ENCODE data around the gene LRPPRC. TPM values are rescaled to one million over a fixed set of nuclear protein-coding genes. Genes with fewer than 3 reads are reported as not detected.

The LRPPRC gene
- total RNA-seq, 1 donor from 2014 or later, result 52.1 TPM

DNA sequence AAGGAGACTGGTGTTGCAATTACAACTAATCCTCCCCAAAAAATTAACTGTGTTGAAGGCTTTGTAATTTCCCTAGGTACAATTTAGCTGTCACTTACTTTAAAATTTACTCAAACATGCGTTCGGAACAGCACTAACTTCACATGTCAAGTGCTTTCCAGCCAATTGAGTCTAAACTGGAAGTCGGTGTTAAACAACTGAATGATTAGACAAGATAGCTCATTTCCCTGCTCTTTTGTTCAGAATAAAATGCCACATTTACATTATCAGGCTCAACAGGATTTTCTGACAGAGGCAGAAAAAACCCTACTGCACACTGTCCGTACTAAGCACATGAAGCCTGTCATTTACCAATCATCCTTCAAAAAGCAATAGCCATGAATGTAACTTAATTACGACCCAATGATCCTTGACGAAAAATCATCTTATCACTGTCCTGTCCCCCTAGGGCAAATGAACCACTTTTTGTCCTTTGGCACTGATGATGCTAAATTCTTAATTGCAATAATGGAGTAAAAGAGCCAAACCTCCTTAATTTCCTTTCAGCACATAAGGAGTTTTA lies 56.0 kb downstream of the LRPPRC start:
- no peak overlapping the region for H3K27ac Mint-ChIP-seq (ENCODE audit: unreplicated experiment)
- DNase-seq (ENCODE audit: low spot score), result no peak
- H3K4me3 Mint-ChIP-seq (ENCODE audit: unreplicated experiment), result no peak overlapping the region
- no peaks in the 10 kb centered on the region for H3K27me3 Mint-ChIP-seq (ENCODE audit: low read depth)
- peaks cover 6% of the 10 kb centered on the region for H3K36me3 Mint-ChIP-seq (ENCODE audit: low read depth)
- TF ChIP-seq, protein P1, sequence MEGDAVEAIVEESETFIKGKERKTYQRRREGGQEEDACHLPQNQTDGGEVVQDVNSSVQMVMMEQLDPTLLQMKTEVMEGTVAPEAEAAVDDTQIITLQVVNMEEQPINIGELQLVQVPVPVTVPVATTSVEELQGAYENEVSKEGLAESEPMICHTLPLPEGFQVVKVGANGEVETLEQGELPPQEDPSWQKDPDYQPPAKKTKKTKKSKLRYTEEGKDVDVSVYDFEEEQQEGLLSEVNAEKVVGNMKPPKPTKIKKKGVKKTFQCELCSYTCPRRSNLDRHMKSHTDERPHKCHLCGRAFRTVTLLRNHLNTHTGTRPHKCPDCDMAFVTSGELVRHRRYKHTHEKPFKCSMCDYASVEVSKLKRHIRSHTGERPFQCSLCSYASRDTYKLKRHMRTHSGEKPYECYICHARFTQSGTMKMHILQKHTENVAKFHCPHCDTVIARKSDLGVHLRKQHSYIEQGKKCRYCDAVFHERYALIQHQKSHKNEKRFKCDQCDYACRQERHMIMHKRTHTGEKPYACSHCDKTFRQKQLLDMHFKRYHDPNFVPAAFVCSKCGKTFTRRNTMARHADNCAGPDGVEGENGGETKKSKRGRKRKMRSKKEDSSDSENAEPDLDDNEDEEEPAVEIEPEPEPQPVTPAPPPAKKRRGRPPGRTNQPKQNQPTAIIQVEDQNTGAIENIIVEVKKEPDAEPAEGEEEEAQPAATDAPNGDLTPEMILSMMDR (IDR thresholded peaks at IDR 0.05), result no peak
- no peaks in the 10 kb centered on the region for H3K4me1 Mint-ChIP-seq (ENCODE audit: low read depth)
- no peaks in the 10 kb centered on the region for H3K9me3 Mint-ChIP-seq (ENCODE audit: low read depth)

DNA sequence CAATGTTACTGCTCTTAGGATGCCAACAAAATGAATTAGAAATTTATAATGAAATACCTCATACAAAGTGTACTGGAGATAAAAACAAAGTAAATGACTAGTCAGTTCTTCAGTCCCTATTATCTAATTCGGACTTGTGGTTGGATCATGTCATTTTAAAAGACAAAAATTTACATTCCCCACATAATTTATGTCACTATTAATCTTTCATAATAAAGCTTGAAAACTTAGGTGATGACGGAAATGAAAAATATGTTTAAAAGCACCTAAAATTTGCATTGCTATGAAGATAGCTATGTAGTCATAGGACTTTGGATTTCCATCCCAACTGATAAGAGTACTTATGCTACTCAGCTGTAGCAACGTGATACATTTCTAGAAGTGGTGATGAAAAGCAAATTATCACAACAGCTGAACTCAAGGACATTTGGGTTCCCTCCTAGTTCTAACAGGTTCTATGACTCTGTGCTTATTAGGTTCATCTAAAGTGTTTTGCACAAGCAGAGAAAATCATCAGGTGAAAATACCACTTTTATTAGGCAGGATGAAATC lies 58.4 kb downstream of the LRPPRC start:
- no peaks in the 10 kb centered on the region for H3K4me1 Mint-ChIP-seq (ENCODE audit: low read depth)
- H3K36me3 Mint-ChIP-seq (ENCODE audit: low read depth), result peaks cover 9% of the 10 kb centered on the region
- no peaks in the 10 kb centered on the region for H3K9me3 Mint-ChIP-seq (ENCODE audit: low read depth)
- H3K27ac Mint-ChIP-seq (ENCODE audit: unreplicated experiment), result no peak overlapping the region
- no peak for DNase-seq (ENCODE audit: low spot score)
- no peaks in the 10 kb centered on the region for H3K27me3 Mint-ChIP-seq (ENCODE audit: low read depth)
- no peak overlapping the region for H3K4me3 Mint-ChIP-seq (ENCODE audit: unreplicated experiment)
- TF ChIP-seq, protein P1 (IDR thresholded peaks at IDR 0.05), result no peak

DNA sequence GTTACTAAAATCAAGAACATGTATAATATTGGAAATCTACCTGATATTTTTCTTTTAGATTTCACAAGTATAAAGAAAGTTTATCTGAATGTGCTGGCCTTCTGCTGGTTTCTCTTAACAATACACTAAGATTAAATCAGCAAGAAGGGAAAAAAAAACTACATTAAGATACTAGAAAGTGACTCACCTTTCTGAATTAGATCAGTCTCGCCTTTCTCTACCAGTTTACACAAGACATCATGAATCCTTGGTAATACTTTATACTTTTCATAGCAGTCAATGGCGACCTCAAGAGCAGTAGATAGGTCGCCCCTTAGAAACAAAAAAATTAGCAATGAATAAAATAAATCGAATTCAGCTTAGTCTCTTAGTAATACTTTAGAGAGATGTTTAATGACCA lies 61.2 kb downstream of the LRPPRC start:
- Mint-ChIP-seq H3K9me3 (ENCODE audit: low read depth) (no peaks in the 10 kb centered on the region), H3K4me1 (ENCODE audit: low read depth) (no peaks in the 10 kb centered on the region), H3K27ac (ENCODE audit: unreplicated experiment) (no peak overlapping the region), H3K4me3 (ENCODE audit: unreplicated experiment) (no peak overlapping the region), H3K27me3 (ENCODE audit: low read depth) (no peaks in the 10 kb centered on the region), H3K36me3 (ENCODE audit: low read depth) (peaks cover 14% of the 10 kb centered on the region)
- no peak for DNase-seq (ENCODE audit: low spot score)
- TF ChIP-seq, protein P1 (IDR thresholded peaks at IDR 0.05), result no peak

DNA sequence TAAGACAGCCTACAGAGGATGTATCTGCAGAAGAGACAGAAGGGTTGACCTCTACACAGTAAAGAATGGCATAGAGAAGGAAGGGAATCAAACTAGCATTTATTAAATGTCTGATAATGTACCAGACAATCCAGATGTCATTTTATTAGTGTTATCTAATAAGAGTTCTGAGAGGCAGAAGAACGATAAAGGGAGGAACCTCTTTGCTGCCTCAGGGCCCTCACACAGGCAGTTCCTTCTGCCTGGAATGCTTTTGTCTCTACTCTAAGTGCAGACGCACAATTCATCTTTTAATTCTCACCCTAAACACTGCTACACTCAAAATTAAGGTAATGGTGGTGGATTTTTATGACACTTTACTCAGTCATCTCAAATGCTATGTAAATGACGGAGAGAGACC lies 64.5 kb downstream of the LRPPRC start:
- no peaks in the 10 kb centered on the region for H3K9me3 Mint-ChIP-seq (ENCODE audit: low read depth)
- H3K27ac Mint-ChIP-seq (ENCODE audit: unreplicated experiment), result no peak overlapping the region
- H3K27me3 Mint-ChIP-seq (ENCODE audit: low read depth), result no peaks in the 10 kb centered on the region
- TF ChIP-seq, protein P1 (IDR thresholded peaks at IDR 0.05), result no peak
- peaks cover 19% of the 10 kb centered on the region for H3K36me3 Mint-ChIP-seq (ENCODE audit: low read depth)
- H3K4me3 Mint-ChIP-seq (ENCODE audit: unreplicated experiment), result no peak overlapping the region
- no peak for DNase-seq (ENCODE audit: low spot score)
- no peaks in the 10 kb centered on the region for H3K4me1 Mint-ChIP-seq (ENCODE audit: low read depth)

DNA sequence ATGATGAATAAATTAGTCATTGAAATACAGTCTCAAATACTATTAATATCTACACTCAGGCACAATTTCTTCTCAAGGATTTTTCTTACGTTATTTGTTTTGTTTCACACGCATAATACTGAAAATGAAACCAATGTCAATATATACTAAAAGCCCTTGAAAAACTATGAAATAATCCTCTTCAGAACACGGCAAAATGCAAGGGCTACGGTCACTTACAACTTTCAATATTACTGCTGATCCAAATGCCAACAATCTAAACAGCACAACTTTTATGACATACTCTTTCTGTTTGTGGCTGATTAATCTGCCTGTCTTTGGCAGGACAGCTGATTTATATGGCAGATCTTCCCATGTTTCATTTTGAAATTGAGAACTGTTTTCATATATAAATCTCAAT lies 68.3 kb downstream of the LRPPRC start:
- Mint-ChIP-seq H3K4me1 (ENCODE audit: low read depth) (no peaks in the 10 kb centered on the region), H3K27ac (ENCODE audit: unreplicated experiment) (no peak overlapping the region), H3K36me3 (ENCODE audit: low read depth) (peaks cover 24% of the 10 kb centered on the region), H3K27me3 (ENCODE audit: low read depth) (no peaks in the 10 kb centered on the region), H3K4me3 (ENCODE audit: unreplicated experiment) (no peak overlapping the region), H3K9me3 (ENCODE audit: low read depth) (no peaks in the 10 kb centered on the region)
- no peak for DNase-seq (ENCODE audit: low spot score)
- TF ChIP-seq, protein P1 (IDR thresholded peaks at IDR 0.05), result no peak

Measured in chondrocyte (in vitro differentiated cells).